ENCODE measurements around the gene DERA. TPM values are rescaled to one million over a fixed set of nuclear protein-coding genes. Genes with fewer than 3 reads are reported as not detected.

Gene DERA
- total and polyA plus RNA-seq, 2 donors (not counting 1 experiment from before 2014, with no cell fraction given): 48.2 to 51.5 TPM

- Histone ChIP-seq H3K36me3 (ENCODE audit: control insufficient read depth, insufficient read depth, low read length) (no peaks in the 10 kb centered on the region), H3K4me2 (ENCODE audit: extremely low read depth, insufficient read depth, low read length) (peak overlapping the region; percentile 7), H3K4me1 (ENCODE audit: control insufficient read depth, extremely low read depth, insufficient read depth, low read length) (peaks cover 7% of the 10 kb centered on the region), H3K9ac (ENCODE audit: insufficient read depth, low read length) (no peak overlapping the region), H3K79me2 (ENCODE audit: control insufficient read depth, insufficient read depth, low read length) (peaks cover 2% of the 10 kb centered on the region), H3K4me3 (replicated peaks in 1 of 4; ENCODE audit: control extremely low read depth in 1 of 4, insufficient read depth in 1 of 4, low read depth in 3 of 4, low read length in 4 of 4) (no peak overlapping the region), H3K27me3 (ENCODE audit: control insufficient read depth, insufficient read depth, low read length) (no peaks in the 10 kb centered on the region), H4K20me1 (ENCODE audit: control insufficient read depth, extremely low read depth, insufficient read depth, low read length) (no peaks in the 10 kb centered on the region), H3K9me3 (ENCODE audit: control insufficient read depth, insufficient read depth, low read depth, low read length) (no peaks in the 10 kb centered on the region), H3K27ac (ENCODE audit: insufficient read depth, low read length) (peak overlapping the region; percentile 34), H2AFZ (ENCODE audit: low read length) (no peak overlapping the region)
- TF ChIP-seq EZH2 (IDR thresholded peaks at IDR 0.05; ENCODE audit: low read length, missing control alignments): no peak
- TF ChIP-seq CTCF (conservative IDR thresholded peaks at IDR 0.05 in 1 of 2, IDR thresholded peaks at IDR 0.05 in 1 of 2; ENCODE audit: low read depth in 1 of 2, low read length in 2 of 2): no peak
- DNase-seq (ENCODE audit: low read depth in 2 of 2): peak in 1 of 2 donors; percentile 17
These were observed 17.9 kb downstream of the DERA start for GRCh38 chr12:15928870-15929571.

- Histone ChIP-seq H3K79me2 (ENCODE audit: control insufficient read depth, insufficient read depth, low read length) (no peaks in the 10 kb centered on the region), H3K4me1 (ENCODE audit: control insufficient read depth, extremely low read depth, insufficient read depth, low read length) (peaks cover 7% of the 10 kb centered on the region), H2AFZ (ENCODE audit: low read length) (no peak overlapping the region), H3K27ac (ENCODE audit: insufficient read depth, low read length) (no peak overlapping the region), H4K20me1 (ENCODE audit: control insufficient read depth, extremely low read depth, insufficient read depth, low read length) (no peaks in the 10 kb centered on the region), H3K4me3 (replicated peaks in 1 of 4; ENCODE audit: control extremely low read depth in 1 of 4, insufficient read depth in 1 of 4, low read depth in 3 of 4, low read length in 4 of 4) (no peak overlapping the region), H3K36me3 (ENCODE audit: control insufficient read depth, insufficient read depth, low read length) (no peaks in the 10 kb centered on the region), H3K27me3 (ENCODE audit: control insufficient read depth, insufficient read depth, low read length) (no peaks in the 10 kb centered on the region), H3K4me2 (ENCODE audit: extremely low read depth, insufficient read depth, low read length) (no peak overlapping the region), H3K9me3 (ENCODE audit: control insufficient read depth, insufficient read depth, low read depth, low read length) (no peaks in the 10 kb centered on the region), H3K9ac (ENCODE audit: insufficient read depth, low read length) (no peak overlapping the region)
- no peak for TF ChIP-seq EZH2 (IDR thresholded peaks at IDR 0.05; ENCODE audit: low read length, missing control alignments)
- no peak for TF ChIP-seq CTCF (conservative IDR thresholded peaks at IDR 0.05 in 1 of 2, IDR thresholded peaks at IDR 0.05 in 1 of 2; ENCODE audit: low read depth in 1 of 2, low read length in 2 of 2)
- no peak for DNase-seq (ENCODE audit: low read depth in 2 of 2)
These were observed 20.5 kb downstream of the DERA start for GRCh38 chr12:15931590-15932053.

- Histone ChIP-seq H3K36me3 (ENCODE audit: control insufficient read depth, insufficient read depth, low read length) (no peaks in the 10 kb centered on the region), H3K4me2 (ENCODE audit: extremely low read depth, insufficient read depth, low read length) (no peak overlapping the region), H3K27ac (ENCODE audit: insufficient read depth, low read length) (no peak overlapping the region), H3K27me3 (ENCODE audit: control insufficient read depth, insufficient read depth, low read length) (no peaks in the 10 kb centered on the region), H4K20me1 (ENCODE audit: control insufficient read depth, extremely low read depth, insufficient read depth, low read length) (no peaks in the 10 kb centered on the region), H3K4me3 (replicated peaks in 1 of 4; ENCODE audit: control extremely low read depth in 1 of 4, insufficient read depth in 1 of 4, low read depth in 3 of 4, low read length in 4 of 4) (no peak overlapping the region), H3K9ac (ENCODE audit: insufficient read depth, low read length) (no peak overlapping the region), H3K79me2 (ENCODE audit: control insufficient read depth, insufficient read depth, low read length) (no peaks in the 10 kb centered on the region), H3K9me3 (ENCODE audit: control insufficient read depth, insufficient read depth, low read depth, low read length) (no peaks in the 10 kb centered on the region), H2AFZ (ENCODE audit: low read length) (no peak overlapping the region), H3K4me1 (ENCODE audit: control insufficient read depth, extremely low read depth, insufficient read depth, low read length) (peaks cover 7% of the 10 kb centered on the region)
- no peak for DNase-seq (ENCODE audit: low read depth in 2 of 2)
- TF ChIP-seq EZH2 (IDR thresholded peaks at IDR 0.05; ENCODE audit: low read length, missing control alignments) (no peak), CTCF (conservative IDR thresholded peaks at IDR 0.05 in 1 of 2, IDR thresholded peaks at IDR 0.05 in 1 of 2; ENCODE audit: low read depth in 1 of 2, low read length in 2 of 2) (no peak)
These were observed 21.2 kb downstream of the DERA start for GRCh38 chr12:15932327-15932726.

All from fibroblast of lung (primary cell).